Epidermal melanocyte (primary cell): ENCODE data around the gene PNLIPRP1.

Experiments
- DNase-seq: peaks from one replicate; pipeline ENCODE4 v3.0.0; 2011; ENCODE audit warnings: low spot score; ENCODE audit not compliant: insufficient read length

Gene PNLIPRP1

DNA sequence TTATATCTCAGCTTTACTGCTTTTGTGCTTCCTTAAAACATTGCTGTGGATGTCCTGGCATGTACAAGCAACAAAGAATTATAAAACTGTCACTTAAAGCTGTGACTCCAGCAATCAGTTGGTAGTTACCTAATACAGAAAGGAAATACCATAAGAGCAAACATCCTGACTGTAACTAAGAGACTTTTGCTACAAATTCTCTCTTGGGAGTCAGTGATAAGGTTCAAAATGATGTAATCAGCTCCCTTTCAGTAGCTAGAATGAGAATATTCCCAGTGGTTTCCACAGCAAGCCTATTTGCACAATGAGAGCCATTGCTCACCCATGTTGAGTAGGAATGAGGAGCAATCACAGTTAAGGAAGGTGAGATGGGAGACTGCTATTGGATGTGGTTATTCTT, 7.6 kb downstream of the PNLIPRP1 start:
- no peak for DNase-seq

DNA sequence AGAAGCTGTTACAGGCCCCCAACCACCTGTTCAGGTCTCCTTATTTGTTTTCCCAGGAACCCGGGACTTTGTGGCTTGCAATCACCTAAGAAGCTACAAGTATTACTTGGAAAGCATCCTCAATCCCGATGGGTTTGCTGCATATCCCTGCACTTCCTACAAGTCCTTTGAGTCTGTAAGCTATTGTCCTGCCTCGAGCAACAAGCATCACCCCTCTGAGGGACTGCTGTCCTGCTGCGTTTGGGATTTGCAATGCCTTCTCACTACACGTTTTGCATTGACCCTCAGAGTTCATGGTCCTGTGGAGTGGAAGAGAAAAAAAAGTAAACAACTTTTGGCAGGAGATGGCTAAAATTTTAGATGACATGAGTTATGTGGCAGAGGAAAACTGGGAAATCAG, 9.2 kb downstream of the PNLIPRP1 start:
- no peak for DNase-seq

DNA sequence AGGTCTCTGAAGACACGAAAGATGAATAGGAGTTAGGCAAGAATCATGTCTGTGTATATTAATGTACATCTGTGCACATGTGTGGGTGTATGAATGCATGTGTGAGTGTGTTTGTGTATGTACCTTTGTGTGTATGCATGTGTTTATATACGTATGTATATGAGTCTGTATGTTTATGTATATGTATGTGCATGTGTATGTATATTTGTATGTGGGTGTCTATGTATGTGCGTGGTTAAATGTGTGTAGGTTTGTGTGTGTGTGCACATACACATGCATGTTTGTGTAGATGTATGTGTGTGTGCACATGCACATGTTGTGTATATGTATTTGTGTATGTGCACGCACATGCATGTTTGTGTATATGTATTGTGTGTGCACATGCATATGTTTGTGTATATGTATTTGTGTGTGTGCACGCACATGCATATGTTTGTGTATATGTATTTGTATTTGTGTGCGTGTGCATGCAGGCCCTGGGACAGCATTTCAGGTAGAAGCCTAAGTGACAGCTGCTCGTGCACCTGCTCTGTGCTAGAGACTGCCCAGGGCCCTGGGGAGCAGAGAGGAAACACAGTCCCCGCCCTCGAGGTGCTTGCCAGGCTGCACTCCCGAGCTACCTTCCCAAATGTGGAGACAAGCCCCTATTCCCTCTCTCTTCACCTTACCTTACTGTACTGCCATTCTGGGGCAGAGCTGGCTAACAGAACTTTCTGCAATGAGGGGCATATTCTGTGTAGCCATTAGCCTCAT, 12.1 kb downstream of the PNLIPRP1 start:
- no peak for DNase-seq

DNA sequence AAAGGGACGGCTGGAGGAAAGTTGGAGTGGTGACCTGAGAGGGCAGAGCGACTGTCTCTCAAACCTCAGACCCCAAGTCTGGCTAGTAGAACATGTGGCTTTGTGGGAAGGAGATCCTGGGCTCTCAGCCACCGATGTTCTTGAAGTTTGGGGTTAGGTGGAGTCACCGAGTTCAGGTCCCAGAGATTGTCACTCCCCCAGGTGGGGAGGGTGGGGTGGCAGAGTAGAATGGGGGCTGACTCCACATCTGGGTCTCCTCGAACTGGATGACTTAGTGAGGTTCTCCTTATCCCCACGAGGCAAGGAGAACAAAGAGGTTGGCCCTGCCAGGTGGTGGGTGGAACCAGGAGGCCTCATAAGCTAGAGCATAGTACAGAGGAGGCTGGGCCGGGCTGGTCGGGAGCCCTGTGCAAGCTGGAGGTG, 15.3 kb downstream of the PNLIPRP1 start:
- no peak for DNase-seq

DNA sequence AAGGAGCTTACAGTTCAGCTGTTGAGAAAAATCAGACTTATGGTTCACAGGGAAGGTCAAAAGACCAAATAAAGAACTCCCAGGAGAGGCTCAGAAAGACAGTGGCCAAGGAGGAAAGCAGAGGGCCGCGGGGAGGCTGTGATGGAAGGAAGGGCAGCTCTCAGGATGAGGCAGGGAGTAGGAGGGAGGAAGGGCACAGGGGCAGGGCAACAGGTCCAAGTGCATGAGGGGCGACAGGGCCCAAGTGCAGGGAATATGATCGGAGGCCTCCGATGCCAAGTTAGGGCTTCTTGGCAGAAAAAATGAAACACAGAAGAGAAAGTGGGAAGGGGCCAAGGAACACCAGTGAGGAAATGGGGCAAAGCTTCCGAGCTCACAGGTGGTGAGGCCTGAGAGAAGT, 16.6 kb downstream of the PNLIPRP1 start:
- DNase-seq: no peak

DNA sequence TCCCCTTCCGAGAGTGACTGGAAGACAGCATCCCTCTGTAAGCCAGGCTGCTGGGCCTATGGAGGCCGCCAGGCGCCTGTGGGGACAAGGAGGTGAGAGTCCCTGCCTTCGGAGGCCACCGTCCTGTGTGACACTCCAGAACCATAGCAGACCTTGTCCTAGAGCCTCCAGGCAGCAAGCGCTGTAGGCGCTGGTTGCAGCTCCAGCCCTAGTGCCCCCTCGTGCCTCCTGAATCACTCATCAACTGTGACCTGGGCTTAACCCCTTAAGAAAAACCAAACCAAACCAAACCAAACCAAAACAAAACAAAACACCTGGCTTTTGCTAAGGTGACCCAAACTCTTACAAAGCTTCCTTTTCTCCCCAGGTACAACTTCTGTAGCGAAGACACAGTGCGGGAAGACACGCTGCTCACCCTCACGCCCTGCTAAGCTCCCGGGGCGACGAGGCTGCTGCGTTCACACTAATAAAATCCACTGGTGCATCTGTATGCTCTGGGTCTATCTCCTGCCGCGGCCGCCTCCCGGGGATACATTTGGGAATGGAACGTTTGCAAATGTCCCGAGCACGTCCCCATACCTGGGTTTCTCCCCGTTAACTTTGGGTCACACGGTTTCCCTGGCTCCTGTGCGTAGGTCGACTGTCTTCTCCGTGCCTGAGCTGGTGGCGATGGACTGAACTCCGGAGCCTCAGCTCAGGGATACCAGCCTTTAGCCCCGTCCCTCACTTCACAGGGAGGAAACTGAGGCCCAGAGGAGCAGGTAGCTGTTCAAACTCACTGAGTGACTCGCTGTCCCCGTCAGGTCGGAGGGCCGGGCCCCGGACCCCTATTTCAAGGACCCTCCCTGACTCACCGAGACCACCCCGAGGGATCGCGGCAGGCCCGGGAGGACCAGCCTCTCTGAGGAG, 18.2 kb downstream of the PNLIPRP1 start:
- no peak for DNase-seq

DNA sequence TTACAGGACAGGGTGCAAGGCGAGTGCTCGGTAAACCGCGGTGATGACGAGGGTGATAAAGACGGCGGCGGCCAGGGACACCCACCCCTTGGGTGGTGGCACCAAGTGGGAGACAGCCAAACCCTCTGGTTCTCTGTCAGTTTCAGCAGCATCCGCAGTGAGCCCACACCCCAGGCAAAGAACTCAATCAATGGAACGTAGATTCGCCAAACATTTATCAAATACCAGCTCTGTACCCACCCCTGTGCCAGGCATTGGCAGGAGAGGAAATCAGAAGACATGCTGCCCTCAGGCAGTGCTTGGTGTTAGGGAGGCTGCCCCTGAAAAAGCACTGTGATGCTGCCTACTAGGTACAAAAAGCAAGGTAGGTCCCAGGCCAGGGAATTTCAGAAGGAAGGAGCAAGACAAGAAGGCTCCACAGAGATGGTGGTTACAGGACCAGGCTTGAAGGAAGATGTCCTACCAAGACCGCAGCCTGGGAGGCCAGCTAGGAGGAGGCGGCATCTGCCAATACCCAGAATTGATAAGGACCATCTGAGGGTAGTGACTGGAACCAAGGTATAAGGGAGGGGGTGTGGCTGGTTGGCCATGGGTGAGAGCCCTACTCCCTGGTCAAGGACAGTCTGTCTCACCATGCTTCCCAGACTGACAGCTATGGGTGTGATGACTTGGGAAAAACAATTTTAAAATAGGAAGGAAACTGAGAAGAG, 19.8 kb downstream of the PNLIPRP1 start:
- no peak for DNase-seq

DNA sequence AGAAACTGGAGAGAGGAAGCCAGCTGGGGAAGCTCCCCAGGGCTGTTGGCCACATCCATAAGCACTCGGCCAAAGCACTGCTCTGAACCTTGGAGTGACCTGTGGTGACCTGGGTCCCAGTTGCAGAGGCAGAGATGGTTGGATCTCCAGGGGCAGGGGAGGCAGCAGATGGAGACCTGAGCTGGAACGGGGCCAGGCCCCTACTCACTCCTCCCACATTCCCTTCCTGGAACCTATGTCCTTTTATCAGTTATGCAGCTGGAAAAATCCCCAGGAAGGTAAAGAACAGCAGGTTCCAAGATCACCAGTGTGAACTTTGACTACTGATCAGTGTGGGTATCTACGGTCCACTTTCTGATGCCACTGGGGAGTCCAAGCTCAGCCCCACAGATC, 20.4 kb downstream of the PNLIPRP1 start:
- DNase-seq: no peak

DNA sequence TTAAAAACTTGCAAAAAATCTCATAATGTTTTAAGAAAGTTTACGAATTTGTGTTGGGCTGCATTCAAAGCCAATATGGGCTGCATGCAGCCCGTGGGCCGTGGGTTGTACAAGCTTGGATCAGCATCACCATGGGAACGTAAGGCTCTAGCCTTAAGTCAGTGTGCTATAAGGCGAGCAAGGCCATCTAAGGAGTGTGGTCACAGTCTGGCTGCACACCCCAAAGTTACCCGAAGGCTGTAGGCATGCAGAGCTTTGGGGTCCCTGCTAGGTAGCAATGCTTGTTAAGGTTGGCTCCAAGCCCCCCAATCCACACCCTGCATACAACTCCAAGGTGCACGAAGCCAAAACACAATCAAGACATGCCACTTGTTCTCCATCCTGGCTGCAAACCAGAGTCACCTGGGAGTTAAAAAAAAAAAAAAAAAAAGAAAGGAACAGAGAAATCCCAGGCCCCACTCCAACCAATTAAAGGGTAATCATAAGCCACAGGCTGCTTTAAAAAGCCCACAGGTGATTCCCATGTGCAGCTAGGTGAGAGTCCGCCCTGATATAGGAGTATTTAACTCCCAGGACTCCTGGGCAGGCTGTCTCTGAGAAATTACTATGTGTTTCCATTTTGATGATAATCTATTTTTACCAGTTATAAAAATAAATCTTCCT, 21.5 kb downstream of the PNLIPRP1 start:
- no peak for DNase-seq

DNA sequence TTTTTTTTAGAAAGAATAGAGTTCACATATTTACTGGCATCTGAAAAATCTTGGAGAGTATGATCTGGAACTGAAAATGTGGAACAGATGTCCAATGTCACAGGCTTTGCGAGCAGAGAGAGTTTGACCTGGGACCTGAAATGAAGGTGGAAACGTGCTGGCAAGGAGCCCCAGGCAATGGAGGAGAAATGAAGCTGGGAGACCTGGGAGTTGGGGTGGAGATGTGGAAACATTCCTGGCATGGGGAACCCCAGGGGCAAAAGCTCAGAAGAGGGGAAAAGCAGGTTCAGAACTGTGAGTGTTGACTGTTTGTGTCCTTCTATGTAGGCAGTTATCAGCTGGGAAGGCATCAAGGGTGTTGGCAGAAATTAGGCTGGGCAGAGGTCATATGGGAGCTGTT, 22.7 kb downstream of the PNLIPRP1 start:
- DNase-seq: no peak

DNA sequence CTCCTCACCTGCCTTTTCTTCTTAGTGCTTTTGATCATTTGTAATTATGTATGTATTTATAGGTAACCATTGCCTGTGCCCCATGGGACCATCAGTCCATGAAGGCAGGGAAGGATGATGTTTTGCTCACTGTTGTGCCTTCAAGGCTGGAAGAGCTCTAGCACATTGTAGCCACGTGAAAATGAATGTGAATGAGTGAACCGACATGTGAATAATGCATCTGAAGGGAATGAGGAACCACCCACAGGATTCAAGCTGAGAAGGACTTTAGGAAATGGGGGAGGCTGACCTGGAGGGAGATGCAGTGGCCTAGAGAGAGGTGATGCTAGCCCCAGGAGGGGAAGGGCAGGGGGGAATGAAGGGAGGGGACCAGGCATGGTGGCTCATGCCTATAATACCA, 24.0 kb downstream of the PNLIPRP1 start:
- no peak for DNase-seq

DNA sequence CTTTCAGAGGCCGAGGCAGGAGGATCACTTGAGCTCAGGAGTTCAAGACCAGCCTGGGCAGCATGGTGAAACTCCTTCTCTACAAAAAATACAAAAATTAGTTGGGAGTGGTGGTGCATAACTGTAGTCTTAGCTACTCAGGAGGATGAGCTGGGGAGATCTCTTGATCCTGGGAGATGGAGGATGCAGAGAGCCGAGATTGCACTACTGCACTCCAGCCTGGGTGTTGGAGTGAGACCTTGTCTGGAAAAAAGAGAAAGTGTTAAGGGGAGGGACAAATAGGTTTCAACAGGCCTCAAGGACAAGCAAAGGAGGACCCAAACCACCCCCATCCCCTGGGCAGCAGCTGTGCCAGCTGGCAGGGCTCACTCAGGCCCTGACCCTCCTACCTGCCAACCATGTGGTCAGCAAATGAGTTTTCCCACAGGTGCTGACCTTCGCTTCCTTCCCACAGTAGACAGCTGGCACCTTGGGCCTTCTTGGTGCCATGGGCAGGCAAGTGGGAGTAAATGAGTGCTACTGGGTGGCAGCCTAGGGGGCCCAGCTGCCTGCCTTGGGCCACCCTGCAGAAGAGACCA, 24.5 kb downstream of the PNLIPRP1 start:
- no peak for DNase-seq

DNA sequence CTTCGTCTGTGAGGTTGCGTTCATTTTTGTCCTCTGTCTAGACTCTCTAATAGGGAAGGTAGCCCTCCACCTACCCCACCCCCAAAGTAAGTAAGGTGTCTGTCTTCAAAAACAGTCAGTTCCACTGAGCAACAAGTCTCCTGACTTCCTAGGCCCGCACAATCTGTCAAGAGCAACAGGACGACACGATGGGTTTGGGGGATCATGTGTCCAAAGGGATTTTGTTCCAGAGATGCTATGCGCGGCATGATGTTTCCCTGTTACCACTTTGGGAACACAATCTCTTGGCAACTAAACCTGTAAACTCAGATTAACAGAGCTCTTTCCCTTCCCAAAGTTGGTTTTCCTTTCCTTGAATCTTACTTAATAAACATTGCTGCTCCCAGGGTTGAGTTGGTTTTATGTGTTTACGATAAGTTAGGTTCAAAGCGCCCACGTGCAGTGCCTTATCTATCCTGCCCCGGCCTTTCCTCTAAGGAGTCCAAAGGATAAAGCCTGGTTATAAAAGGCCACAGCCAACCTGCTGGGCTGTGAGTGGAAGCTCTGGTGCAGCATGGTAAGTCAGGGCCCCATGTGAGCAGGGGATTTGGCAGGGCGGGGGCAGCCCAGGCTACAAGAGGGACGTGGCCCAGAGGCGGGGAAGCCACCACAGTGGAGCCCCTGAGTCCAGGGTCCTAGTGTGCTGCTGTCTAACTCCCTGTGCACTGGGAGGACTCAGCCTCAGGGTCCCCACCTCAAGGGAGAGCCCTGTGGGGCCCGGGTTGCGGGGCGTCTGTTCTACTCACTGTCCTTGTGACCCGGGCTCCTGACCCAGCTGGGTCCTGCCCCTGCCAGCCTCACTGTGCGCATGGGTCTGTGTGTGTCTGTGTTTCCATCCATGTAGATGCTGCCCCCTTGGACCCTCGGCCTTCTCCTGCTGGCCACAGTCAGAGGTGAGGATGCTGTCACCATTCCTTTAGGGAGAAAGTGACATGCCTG, 30.0 kb downstream of the PNLIPRP1 start, which contains the start of gene PNLIPRP2:
Gene PNLIPRP2 (plus strand): TSS at position 531 of the 978 bp plus-strand sequence.
- no peak for DNase-seq

DNA sequence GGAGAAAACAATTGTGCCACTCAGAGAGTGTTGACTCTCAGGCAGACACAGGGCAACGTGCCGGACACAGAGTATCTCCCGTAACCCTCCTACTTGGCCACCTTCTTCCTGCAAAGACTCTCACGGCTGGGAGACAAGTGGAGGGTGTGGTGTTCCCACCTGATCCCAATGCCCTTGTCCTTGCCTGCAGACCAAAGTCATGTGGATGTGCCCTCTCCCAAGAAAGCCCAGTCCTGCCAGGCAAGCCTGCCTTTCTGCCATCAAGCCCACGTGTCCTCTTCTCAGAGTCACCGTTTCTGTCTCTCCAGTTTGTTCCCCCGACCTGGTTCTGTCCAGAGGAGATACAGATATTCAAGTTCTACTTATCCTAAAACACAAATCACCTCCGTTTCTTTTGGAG, 30.7 kb downstream of the PNLIPRP1 start:
- no peak for DNase-seq

DNA sequence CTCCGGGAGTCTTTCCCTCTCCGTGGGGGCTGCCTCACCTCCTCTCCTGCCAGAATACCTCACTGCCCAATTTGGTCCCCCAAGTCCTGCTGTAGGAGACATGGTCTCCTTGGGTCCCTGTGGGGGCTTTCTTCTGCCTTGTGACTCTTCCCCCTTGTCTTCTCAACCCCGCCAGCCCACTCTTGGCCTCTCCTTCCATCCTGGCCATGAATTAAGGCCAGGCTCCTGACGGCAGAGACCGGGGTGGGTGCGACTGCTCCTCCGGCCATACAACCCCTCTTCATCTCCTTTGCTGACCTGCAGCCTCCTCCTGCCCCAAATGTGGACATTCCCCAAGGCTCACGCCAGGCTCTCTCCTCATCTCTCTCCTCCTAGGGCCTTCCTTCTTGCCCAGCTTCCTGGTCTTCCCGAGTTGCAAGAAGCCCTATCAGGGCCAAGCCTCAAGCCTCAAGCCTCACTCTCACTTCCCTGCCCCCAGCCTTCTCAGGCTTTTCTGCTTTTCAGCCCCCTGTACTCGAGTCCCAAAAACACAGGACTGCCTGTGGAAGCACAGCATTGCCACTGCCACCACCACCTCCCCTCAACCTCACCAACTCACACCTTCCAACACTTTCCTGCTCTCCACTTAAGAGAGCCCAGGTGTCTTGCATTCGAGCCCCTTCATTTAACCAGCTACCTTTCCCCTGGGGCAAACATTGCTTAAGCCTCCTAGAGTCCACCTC, 31.3 kb downstream of the PNLIPRP1 start:
- no peak for DNase-seq

DNA sequence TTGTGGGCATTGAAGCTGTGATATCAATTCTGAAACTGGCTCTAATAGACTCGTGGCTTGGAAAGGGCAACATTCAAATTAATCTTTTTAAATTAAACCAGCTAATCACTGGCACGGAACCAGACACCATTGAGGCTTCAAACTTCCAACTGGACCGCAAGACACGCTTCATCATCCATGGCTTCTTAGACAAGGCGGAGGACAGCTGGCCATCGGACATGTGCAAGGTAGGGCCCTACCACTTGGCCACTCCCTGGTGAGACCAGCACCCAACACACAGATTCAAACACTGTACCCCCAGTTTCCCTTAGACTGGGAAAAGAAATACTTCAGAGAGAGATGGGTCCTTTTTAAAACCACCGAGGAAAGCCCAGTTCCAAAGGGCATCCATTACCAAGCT, 35.1 kb downstream of the PNLIPRP1 start:
- no peak for DNase-seq

DNA sequence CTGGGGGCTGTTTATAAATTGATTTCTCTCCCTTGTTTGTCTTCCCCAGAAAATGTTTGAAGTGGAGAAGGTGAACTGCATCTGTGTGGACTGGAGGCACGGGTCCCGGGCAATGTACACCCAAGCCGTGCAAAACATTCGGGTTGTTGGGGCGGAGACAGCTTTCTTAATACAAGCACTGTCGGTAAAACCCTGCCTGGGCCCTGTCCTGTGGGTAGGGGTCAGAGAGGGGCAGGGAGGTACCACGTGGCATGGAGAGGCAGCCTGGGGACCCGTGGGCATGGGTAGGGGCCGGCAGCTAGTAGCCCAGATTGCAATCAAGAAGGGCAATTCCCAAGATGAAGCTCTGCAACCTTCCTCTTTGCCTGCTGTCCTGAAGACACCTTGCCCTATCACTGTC, 36.1 kb downstream of the PNLIPRP1 start:
- DNase-seq: no peak

DNA sequence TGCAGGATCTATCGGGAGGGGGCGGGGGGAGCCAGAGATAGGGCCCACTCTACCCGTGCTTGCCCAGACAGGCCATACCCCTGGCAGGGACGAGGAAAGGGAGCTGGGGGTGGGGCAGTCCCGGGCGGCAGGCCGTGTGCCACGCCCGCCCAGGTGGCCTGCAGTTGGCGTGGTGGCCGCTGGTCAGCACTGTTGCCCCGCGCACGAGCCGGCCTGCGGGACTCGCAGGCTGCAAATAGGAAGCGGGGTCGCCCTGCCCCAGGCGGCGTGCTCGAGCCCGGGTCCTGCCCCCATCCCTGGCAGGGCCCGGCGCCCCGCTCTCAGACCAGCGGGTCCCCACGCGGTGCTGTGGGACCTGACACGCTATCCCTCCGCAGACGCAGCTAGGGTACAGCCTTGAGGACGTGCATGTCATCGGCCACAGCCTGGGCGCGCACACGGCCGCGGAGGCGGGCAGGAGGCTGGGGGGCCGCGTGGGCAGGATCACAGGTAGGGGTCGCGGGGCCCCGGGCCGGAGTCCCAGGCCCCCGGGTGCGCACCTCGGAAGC, 36.7 kb downstream of the PNLIPRP1 start:
- no peak for DNase-seq

DNA sequence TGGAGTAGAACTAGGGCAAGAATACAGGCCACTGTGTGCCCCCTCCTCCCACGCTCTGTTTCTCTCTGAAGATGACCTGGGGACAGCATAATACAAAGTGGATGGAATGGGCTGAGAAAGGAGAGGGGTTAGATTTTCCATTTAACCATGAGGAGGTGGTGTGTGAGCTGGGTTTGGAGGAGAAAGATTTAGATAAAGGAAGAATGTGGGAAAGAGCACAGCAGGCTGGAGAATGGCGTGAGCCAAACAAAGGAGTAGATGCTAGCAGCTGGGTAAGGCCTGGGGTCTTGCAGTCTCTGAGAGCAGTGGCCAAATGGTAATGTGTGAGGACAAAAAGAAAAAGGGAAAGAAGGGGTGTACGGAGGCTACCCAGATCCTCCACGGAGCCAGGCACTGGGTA, 38.6 kb downstream of the PNLIPRP1 start:
- no peak for DNase-seq
